Measurements from ENCODE around the gene DGAT2L6. TPM values are rescaled to one million over a fixed set of nuclear protein-coding genes. Genes with fewer than 3 reads are reported as not detected.

The DGAT2L6 gene
- total and polyA plus RNA-seq, 12 donors, result not detected

DNA sequence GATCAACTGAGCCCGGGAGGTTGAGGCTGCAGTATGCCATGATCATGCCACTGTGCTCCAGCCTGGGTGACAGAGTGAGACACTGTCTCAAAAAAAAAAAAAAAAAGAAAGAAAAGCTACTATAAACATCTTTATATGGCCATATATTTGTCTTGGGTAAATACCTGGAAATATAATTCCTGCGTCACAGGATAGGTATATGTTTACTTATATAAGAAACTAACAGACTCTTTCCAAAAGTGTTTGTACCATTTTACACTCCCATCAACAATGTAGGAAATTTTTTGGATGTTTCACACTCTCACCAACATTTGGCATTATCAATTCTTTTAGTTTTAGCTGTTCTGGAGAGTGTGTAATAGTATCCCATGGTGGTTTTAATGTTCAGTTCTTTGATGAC lies 70.0 kb downstream of the DGAT2L6 start:
- DNase-seq (no peak), ATAC-seq (no peak)
- WGBS, 2 donors, result 93 to 97% methylated on average over 2 of the region's 2 CpGs
- Histone ChIP-seq H3K27me3 (peaks cover 0 to 6% (median 0%) of the 10 kb centered on the region in 7 donors), H3K27ac (no peak overlapping the region), H3K36me3 (no peaks in the 10 kb centered on the region), H3K4me1 (no peaks in the 10 kb centered on the region), H3K4me3 (no peak overlapping the region), H3K9me3 (no peaks in the 10 kb centered on the region)
- no peak for TF ChIP-seq CTCF (IDR thresholded peaks at IDR 0.05)
- intact Hi-C loops (cut with DNase I), result no loop called here

DNA sequence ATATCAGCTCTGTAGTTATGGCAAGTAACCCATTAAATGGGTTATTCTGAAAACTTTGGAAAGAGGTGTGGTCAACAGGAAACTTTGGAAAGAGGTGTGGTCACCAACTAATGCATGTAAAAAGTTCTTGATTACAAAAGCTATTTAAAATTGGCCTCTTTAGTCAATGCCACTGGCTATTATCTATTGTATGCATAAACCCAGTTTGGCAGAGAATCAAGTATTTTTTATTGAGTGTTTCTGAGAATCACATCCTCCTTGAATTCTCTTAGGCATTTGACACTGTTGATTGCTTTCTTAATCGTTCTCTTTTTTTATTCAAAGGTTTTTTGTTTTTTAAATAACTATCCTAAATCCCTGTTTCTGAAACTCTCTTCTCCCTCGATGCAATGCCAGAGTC lies 75.2 kb downstream of the DGAT2L6 start:
- Histone ChIP-seq H3K4me3 (no peak overlapping the region), H3K4me1 (no peaks in the 10 kb centered on the region), H3K27me3 (peaks cover 0 to 6% (median 0%) of the 10 kb centered on the region in 7 donors), H3K27ac (no peak overlapping the region), H3K9me3 (no peaks in the 10 kb centered on the region), H3K36me3 (no peaks in the 10 kb centered on the region)
- TF ChIP-seq CTCF (IDR thresholded peaks at IDR 0.05), result no peak
- intact Hi-C loops (cut with DNase I), result no loop called here
- ATAC-seq, result no peak
- no peak for DNase-seq
- 59 to 62% methylated on average over 2 of the region's 2 CpGs for WGBS, 2 donors

DNA sequence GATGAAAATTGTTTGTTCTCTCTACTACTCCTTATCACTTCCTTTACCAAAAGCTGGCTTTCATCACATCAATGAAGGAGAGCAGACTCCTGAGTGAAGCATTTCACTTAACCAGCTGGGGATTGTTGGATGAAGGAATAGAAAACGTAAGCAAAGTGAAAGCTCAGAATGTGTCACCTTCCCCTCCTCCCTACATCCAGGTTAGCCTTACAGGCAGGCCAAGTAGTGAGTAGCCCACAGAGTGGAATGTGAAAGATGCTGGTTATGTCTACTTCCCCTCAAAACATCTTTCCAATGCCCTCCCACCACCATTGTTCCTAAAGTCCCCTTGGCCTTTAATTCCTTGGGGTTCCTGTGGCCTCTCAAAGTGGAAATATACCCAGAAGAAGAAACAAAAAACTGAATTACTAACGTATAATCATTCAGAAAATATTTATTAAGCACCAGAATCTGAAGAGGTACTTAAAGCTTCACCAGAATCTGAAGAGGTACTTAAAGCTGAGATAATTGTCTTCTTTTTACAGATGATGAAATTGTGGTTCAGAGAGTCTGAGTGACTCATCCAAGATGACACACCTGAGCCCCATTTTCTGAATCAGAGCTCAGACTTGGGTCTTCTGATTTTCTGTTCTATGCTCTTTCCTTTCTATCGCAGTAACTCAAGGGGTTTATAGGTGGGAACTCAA lies 76.2 kb downstream of the DGAT2L6 start:
- ATAC-seq (no peak), DNase-seq (no peak)
- intact Hi-C loops (cut with DNase I), result no loop called here
- Histone ChIP-seq H3K9me3 (no peaks in the 10 kb centered on the region), H3K4me1 (no peaks in the 10 kb centered on the region), H3K4me3 (no peak overlapping the region), H3K27ac (no peak overlapping the region), H3K36me3 (no peaks in the 10 kb centered on the region), H3K27me3 (peaks cover 0 to 6% (median 0%) of the 10 kb centered on the region in 7 donors)
- no peak for TF ChIP-seq CTCF (IDR thresholded peaks at IDR 0.05)
- 87 to 90% methylated on average over 3 of the region's 3 CpGs for WGBS, 2 donors

DNA sequence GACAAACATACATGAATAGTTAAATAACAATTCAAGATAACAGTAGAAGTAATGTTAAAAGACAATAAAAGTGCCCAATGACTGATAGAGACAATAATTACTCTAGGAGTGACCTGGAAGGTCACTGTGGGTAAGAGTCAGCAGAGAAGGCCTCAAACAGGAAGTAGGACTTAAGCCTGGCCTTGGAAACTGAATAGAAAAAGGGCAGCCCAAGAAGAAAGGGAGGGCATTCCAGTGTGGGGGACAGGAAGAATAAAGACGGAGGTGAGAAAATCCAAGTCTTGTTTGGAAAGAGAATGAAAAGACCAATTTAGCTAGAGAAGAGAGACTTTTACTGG lies 76.7 kb downstream of the DGAT2L6 start:
- Histone ChIP-seq H3K4me1 (no peaks in the 10 kb centered on the region), H3K27ac (no peak overlapping the region), H3K27me3 (peaks cover 0 to 6% (median 0%) of the 10 kb centered on the region in 7 donors), H3K4me3 (no peak overlapping the region), H3K9me3 (no peaks in the 10 kb centered on the region), H3K36me3 (no peaks in the 10 kb centered on the region)
- no peak for ATAC-seq
- TF ChIP-seq CTCF (IDR thresholded peaks at IDR 0.05), result no peak
- DNase-seq, result no peak
- WGBS, 2 donors, result 63 to 75% methylated on average over 1 of the region's 1 CpG
- intact Hi-C loops (cut with DNase I), result no loop called here

Measured in heart right ventricle (tissue), 16 donors.